SK-N-SH (cell line): ENCODE data around the gene RPP30. TPM values are rescaled to one million over a fixed set of nuclear protein-coding genes. Genes with fewer than 3 reads are reported as not detected.

Experiments
- CTCF ChIA-PET: fragments of 300-600, 350-600 bp; formaldehyde crosslinking; extraction: SDS; loops from one replicate; lab custom pipeline; 2021; lab: Yijun Ruan, JAX
- POLR2A ChIA-PET: fragments of 350-600 bp; sonication (Branson Sonifier 250); formaldehyde crosslinking; extraction: SDS; loops from one replicate; lab custom pipeline; 2020; ENCODE audit warnings: antibody characterized with exemption, inconsistent platforms; lab: Yijun Ruan, JAX
- DNase-seq: peaks from one replicate; pipeline ENCODE4 v3.0.0; 2012
- H2AFZ ChIP-seq: fragments of 200-600 bp; sonication (generic); 2 replicates; pipeline ENCODE4 v1.8.1; 2016; ENCODE audit warnings: antibody characterized with exemption, mild to moderate bottlenecking, low read depth
- H3F3A ChIP-seq: fragments of 200-600 bp; sonication (generic); replicated peaks from 2 replicates; pipeline ENCODE3; 2016; ENCODE audit warnings: antibody characterized with exemption, mild to moderate bottlenecking; ENCODE audit not compliant: insufficient read depth
- H3K27ac ChIP-seq, 2 experiments: fragments of 200-500 bp in 1 of 2; fragments of 200-600 bp in 1 of 2; sonication (Bioruptor generic) in 1 of 2; sonication (generic), shearing (Covaris generic) in 1 of 2; 2 replicates each; pipeline versions ENCODE4 v1.5.1 to v1.6.1; 2014 to 2016; ENCODE audit warnings: low read depth in 2 of 2, inconsistent platforms in 1 of 2, low read length in 1 of 2, mild to moderate bottlenecking in 1 of 2, mixed read lengths in 1 of 2
- H3K27me3 ChIP-seq: fragments of 200-600 bp; sonication (generic), shearing (Covaris generic); 2 replicates; pipeline ENCODE4 v1.6.1; 2016; ENCODE audit warnings: mixed run types; ENCODE audit not compliant: insufficient read depth
- H3K36me3 ChIP-seq, 2 experiments: fragments of 200-500 bp in 1 of 2; fragments of 200-600 bp in 1 of 2; sonication (Bioruptor generic) in 1 of 2; sonication (generic) in 1 of 2; replicated peaks in 1 of 2; 2 replicates each; pipeline versions ENCODE3 to v1.5.1; 2014 to 2016; ENCODE audit warnings: low read length in 1 of 2, mild to moderate bottlenecking in 1 of 2; ENCODE audit not compliant: insufficient read depth in 2 of 2, control insufficient read depth in 1 of 2
- H3K4me1 ChIP-seq, 2 experiments: fragments of 200-500 bp in 1 of 2; fragments of 200-600 bp in 1 of 2; sonication (Bioruptor generic) in 1 of 2; sonication (generic), shearing (Covaris generic) in 1 of 2; 2 replicates each; pipeline versions ENCODE4 v1.5.1 to v1.6.1; 2014 to 2016; ENCODE audit warnings: low read depth in 1 of 2, low read length in 1 of 2, mixed run types in 1 of 2; ENCODE audit not compliant: insufficient read depth in 2 of 2, control insufficient read depth in 1 of 2
- H3K4me2 ChIP-seq: fragments of 200-600 bp; sonication (generic), shearing (Covaris generic); 2 replicates; pipeline ENCODE4 v1.6.1; 2017; ENCODE audit warnings: mixed run types
- H3K4me3 ChIP-seq, 2 experiments: fragments of 200-500 bp in 1 of 2; fragments of 200-600 bp in 1 of 2; sonication (Bioruptor generic) in 1 of 2; sonication (generic), shearing (Covaris generic) in 1 of 2; 2 replicates each; pipeline versions ENCODE4 v1.5.1 to v1.8.1; 2014 to 2016; ENCODE audit warnings: low read depth in 2 of 2, inconsistent platforms in 1 of 2, low read length in 1 of 2, mild to moderate bottlenecking in 1 of 2, mixed read lengths in 1 of 2, moderate library complexity in 1 of 2
- H3K79me2 ChIP-seq: fragments of 200-600 bp; sonication (generic); 2 replicates; pipeline ENCODE4 v1.8.1; 2017; ENCODE audit warnings: mild to moderate bottlenecking; ENCODE audit not compliant: insufficient read depth
- H3K9ac ChIP-seq: fragments of 200-600 bp; sonication (generic); 2 replicates; pipeline ENCODE4 v1.6.1; 2017; ENCODE audit warnings: mixed run types
- H3K9me2 ChIP-seq: fragments of 200-600 bp; sonication (generic); 2 replicates; pipeline ENCODE4 v1.6.1; 2017; ENCODE audit warnings: mixed run types
- H3K9me3 ChIP-seq: fragments of 200-600 bp; sonication (generic); 2 replicates; pipeline ENCODE4 v1.6.1; 2017; ENCODE audit warnings: mixed run types, mild to moderate bottlenecking, moderate library complexity
- H4K20me1 ChIP-seq: fragments of 200-600 bp; sonication (generic); 2 replicates; pipeline ENCODE4 v1.6.1; 2017; ENCODE audit warnings: mild to moderate bottlenecking, mixed run types; ENCODE audit not compliant: insufficient read depth
- CTCF ChIP-seq: fragments of 200-600 bp; sonication (generic); IDR thresholded peaks from 2 replicates; pipeline ENCODE4 v1.6.1; 2017; ENCODE audit warnings: antibody characterized with exemption, mild to moderate bottlenecking, moderate library complexity
- FOXJ3 ChIP-seq: sonication (generic); formaldehyde crosslinking; IDR thresholded peaks from 2 replicates; pipeline ENCODE4 v1.5.1; 2020; ENCODE audit warnings: mild to moderate bottlenecking, missing genetic modification reagents
- GABPA ChIP-seq: IDR thresholded peaks from 2 replicates; pipeline ENCODE4 v1.4.0; 2012; ENCODE audit warnings: low read depth, mild to moderate bottlenecking
- NFIC ChIP-seq: IDR thresholded peaks from 2 replicates; pipeline ENCODE4 v1.4.0; 2012; ENCODE audit warnings: borderline replicate concordance
- RAD21 ChIP-seq: IDR thresholded peaks from 2 replicates; pipeline ENCODE4 v1.6.1; 2012; ENCODE audit warnings: mild to moderate bottlenecking, low read length
- RXRA ChIP-seq: IDR thresholded peaks from 2 replicates; pipeline ENCODE4 v1.4.0; 2012; ENCODE audit warnings: low read depth, mild to moderate bottlenecking, borderline replicate concordance
- SIN3A ChIP-seq: IDR thresholded peaks from 2 replicates; pipeline ENCODE4 v1.6.1; 2012; ENCODE audit warnings: low read depth, mild to moderate bottlenecking, low read length, moderate library complexity, borderline replicate concordance
- SMC3 ChIP-seq: IDR thresholded peaks from 2 replicates; pipeline ENCODE4 v1.6.1; 2012; ENCODE audit warnings: low read depth, low read length, improper control_type of control experiment
- TAF1 ChIP-seq: IDR thresholded peaks from 2 replicates; pipeline ENCODE4 v1.6.1; 2012; ENCODE audit warnings: low read depth, mild to moderate bottlenecking, low read length, moderate library complexity, borderline replicate concordance
- TEAD4 ChIP-seq: IDR thresholded peaks from 2 replicates; pipeline ENCODE4 v1.4.0; 2012; ENCODE audit warnings: mild to moderate bottlenecking, borderline replicate concordance; ENCODE audit not compliant: insufficient read depth
- WGBS: methylation state at CpG from one replicate; pipeline ENCODE4 v1.1.6; 2017; ENCODE audit warnings: low lambda C conversion rate; 5-methylcytosine and 5-hydroxymethylcytosine counted together
- polyA plus RNA-seq, 3 experiments: library from polyadenylated mRNA; depleted of rRNA; stranded (reverse); fragments of >200 nt; gene quantifications; 2 replicates each; pipeline ENCODE4 v1.2.3, GENCODE V29; 2012
- TF ChIP-seq, protein P1 (sequence below): IDR thresholded peaks from 2 replicates; pipeline ENCODE4 v1.4.0; 2012; ENCODE audit warnings: low read depth, borderline replicate concordance

The RPP30 gene
- polyA plus RNA-seq, 1 of the 3 experiments (the other 2 are of a cell fraction), result 16.7 TPM

GRCh38 chr10:90871279-90871765, 452 bp upstream of the RPP30 start (continued):
- TF ChIP-seq RXRA, result no peak
- TF ChIP-seq TEAD4, result no peak
- TF ChIP-seq RAD21, result peak; percentile 59
- TF ChIP-seq SIN3A, result no peak
- no peak for TF ChIP-seq FOXJ3 (CRISPR knock-in tag)
- no peak for TF ChIP-seq GABPA
- peak; percentile 48; the same call in 1 of the 2 replicates for TF ChIP-seq TAF1
- peak; percentile 57 for TF ChIP-seq CTCF
- TF ChIP-seq, all 33 proteins: peak for 5

GRCh38 chr10:90872648-90873020, 860 bp downstream of the RPP30 start:
- TF ChIP-seq TAF1 (no peak), SMC3 (no peak)
- peak overlapping the region; percentile 85 for H3K4me2 ChIP-seq
- no peak overlapping the region for H3K27ac ChIP-seq
- DNase-seq, result no peak
- no peaks in the 10 kb centered on the region for H3F3A ChIP-seq
- peaks cover 11 to 21% of the 10 kb centered on the region in 2 experiments for H3K36me3 ChIP-seq
- 19% methylated on average over 8 of the region's 8 CpGs for WGBS
- peaks cover 10% of the 10 kb centered on the region; the same call in 1 of the 2 replicates for H3K9me3 ChIP-seq
- H3K4me1 ChIP-seq, result peaks cover 5 to 9% of the 10 kb centered on the region in 2 experiments; a peak in 3 of 4 replicates
- peak overlapping the region; percentile 88 to 91 for H3K4me3 ChIP-seq
- ChIA-PET CTCF (interaction anchor here (1.1 to 2.2 kb wide), 5 partner anchors 14 to 1069 kb away, joined by 3 to 10 read pairs (median 6); partner anchors contain the start of gene HTR7), POLR2A (no interaction called here)
- H4K20me1 ChIP-seq, result no peaks in the 10 kb centered on the region
- H3K27me3 ChIP-seq, result no peaks in the 10 kb centered on the region
- H3K9ac ChIP-seq, result peak overlapping the region; percentile 69
- H3K79me2 ChIP-seq, result peaks cover 31% of the 10 kb centered on the region
- H3K9me2 ChIP-seq, result no peaks in the 10 kb centered on the region
- H2AFZ ChIP-seq, result peak overlapping the region; percentile 95; the same call in 1 of the 2 replicates

- Histone ChIP-seq H3K27ac (no peak overlapping the region), H4K20me1 (no peaks in the 10 kb centered on the region), H2AFZ (no peak overlapping the region), H3K9me2 (no peaks in the 10 kb centered on the region), H3K9ac (no peak overlapping the region), H3K36me3 (peaks cover 42 to 59% of the 10 kb centered on the region in 2 experiments), H3K4me3 (no peak overlapping the region), H3F3A (peaks cover 15% of the 10 kb centered on the region), H3K79me2 (peaks cover 9% of the 10 kb centered on the region), H3K4me2 (no peak overlapping the region), H3K4me1 (peaks cover 0 to under 1% of the 10 kb centered on the region in 2 experiments; a peak in 2 of 4 replicates), H3K9me3 (no peaks in the 10 kb centered on the region)
- WGBS, result 95% methylated on average over 2 of the region's 2 CpGs
- ChIA-PET POLR2A (no interaction called here), CTCF (interaction anchor here (0.6 to 2.5 kb wide), 23 partner anchors 7 to 756 kb away, joined by 3 to 26 read pairs (median 3); partner anchors contain the start of genes PPP1R3C and RPP30)
- TF ChIP-seq TAF1 (no peak), NFIC (no peak), SMC3 (no peak), TEAD4 (no peak)
- TF ChIP-seq, protein P1, sequence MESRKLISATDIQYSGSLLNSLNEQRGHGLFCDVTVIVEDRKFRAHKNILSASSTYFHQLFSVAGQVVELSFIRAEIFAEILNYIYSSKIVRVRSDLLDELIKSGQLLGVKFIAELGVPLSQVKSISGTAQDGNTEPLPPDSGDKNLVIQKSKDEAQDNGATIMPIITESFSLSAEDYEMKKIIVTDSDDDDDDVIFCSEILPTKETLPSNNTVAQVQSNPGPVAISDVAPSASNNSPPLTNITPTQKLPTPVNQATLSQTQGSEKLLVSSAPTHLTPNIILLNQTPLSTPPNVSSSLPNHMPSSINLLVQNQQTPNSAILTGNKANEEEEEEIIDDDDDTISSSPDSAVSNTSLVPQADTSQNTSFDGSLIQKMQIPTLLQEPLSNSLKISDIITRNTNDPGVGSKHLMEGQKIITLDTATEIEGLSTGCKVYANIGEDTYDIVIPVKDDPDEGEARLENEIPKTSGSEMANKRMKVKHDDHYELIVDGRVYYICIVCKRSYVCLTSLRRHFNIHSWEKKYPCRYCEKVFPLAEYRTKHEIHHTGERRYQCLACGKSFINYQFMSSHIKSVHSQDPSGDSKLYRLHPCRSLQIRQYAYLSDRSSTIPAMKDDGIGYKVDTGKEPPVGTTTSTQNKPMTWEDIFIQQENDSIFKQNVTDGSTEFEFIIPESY, result no peak
- TF ChIP-seq, all 33 proteins: peak for 0
- DNase-seq, result no peak
- no peaks in the 10 kb centered on the region for H3K27me3 ChIP-seq
These were observed 7.3 kb downstream of the RPP30 start for GRCh38 chr10:90879062-90879461.
